HepG2 (cell line): Measurements from ENCODE around the gene KCNH1. TPM values are rescaled to one million over a fixed set of nuclear protein-coding genes. Genes with fewer than 3 reads are reported as not detected.

Source experiments
- ATAC-seq: fragments of 200-7000 bp; cut with Tn5 transposase; 3 replicates; pipeline ENCODE4 v1.9.1; 2020; ENCODE audit warnings: mild to moderate bottlenecking, moderate library complexity
- BruUV-seq: library from RNA; stranded (reverse); fragments of 400-500 nt; replicated peaks from 2 replicates; lab custom pipeline; 2021; lab: Mats Ljungman, UMichigan
- CTCF ChIA-PET: fragments of 300-600 bp; formaldehyde crosslinking; extraction: SDS; loops from one replicate; lab custom pipeline; 2021; ENCODE audit warnings: low total read pairs, inconsistent platforms, low intra/inter-chr PET ratio; lab: Yijun Ruan, JAX
- POLR2A ChIA-PET: fragments of 350-600 bp; sonication (Branson Sonifier 250); formaldehyde crosslinking; loops from one replicate; lab custom pipeline; 2020; ENCODE audit warnings: antibody characterized with exemption, inconsistent platforms; lab: Yijun Ruan, JAX
- DNase-seq: peaks from one replicate; pipeline ENCODE4 v3.0.0-alpha.2; 2015; ENCODE audit warnings: low spot score
- FAIRE-seq: peaks from 3 replicates; lab custom pipeline; 2011; peaks lifted over from hg19 to GRCh38; lab: Jason Lieb, UNC
- H2AFZ ChIP-seq: one replicate; pipeline ENCODE4 v1.6.1; 2011; ENCODE audit warnings: low read length, inconsistent platforms
- H3K27ac ChIP-seq: fragments of 300-600 bp; 3 replicates; pipeline ENCODE4 v1.8.0; 2011; ENCODE audit warnings: mixed run types, mild to moderate bottlenecking, mixed read lengths, low read length, inconsistent platforms; ENCODE audit not compliant: insufficient read depth; ENCODE audit errors: extremely low read length
- H3K27me3 ChIP-seq, 2 experiments: fragments of 200-600 bp in 1 of 2; 2 replicates in 1 of 2; 3 replicates in 1 of 2; pipeline versions ENCODE4 v1.6.0 to v1.8.0; 2011; ENCODE audit warnings: low read length in 2 of 2, mild to moderate bottlenecking in 2 of 2, moderate library complexity in 2 of 2, inconsistent platforms in 1 of 2; ENCODE audit not compliant: insufficient read depth in 2 of 2, control insufficient read depth in 1 of 2
- H3K36me3 ChIP-seq, 2 experiments: fragments of 200-600 bp in 1 of 2; replicated peaks in 1 of 2; 2 replicates in 1 of 2; 3 replicates in 1 of 2; pipeline versions ENCODE4 v1.5.1 to v1.8.0; 2011; ENCODE audit warnings: low read length in 2 of 2, inconsistent platforms in 1 of 2; ENCODE audit not compliant: insufficient read depth in 2 of 2, control insufficient read depth in 1 of 2
- H3K4me1 ChIP-seq: 2 replicates; pipeline ENCODE4 v1.5.1; 2012; ENCODE audit warnings: low read length, inconsistent platforms; ENCODE audit not compliant: insufficient read depth
- H3K4me2 ChIP-seq: 2 replicates; pipeline ENCODE4 v1.6.0; 2011; ENCODE audit warnings: low read depth, low read length, inconsistent platforms
- H3K4me3 ChIP-seq, 3 experiments: fragments of 200-600 bp in 1 of 3; sonication (generic), shearing (Covaris generic) in 1 of 3; replicated peaks in 1 of 3; 2 replicates each; pipeline ENCODE4 v1.5.1; 2011 to 2016; ENCODE audit warnings: low read length in 3 of 3, inconsistent platforms in 2 of 3, low read depth in 2 of 3, mild to moderate bottlenecking in 2 of 3, control low read depth in 1 of 3, mixed read lengths in 1 of 3; ENCODE audit not compliant: insufficient read depth in 1 of 3
- H3K79me2 ChIP-seq: one replicate; pipeline ENCODE4 v1.6.1; 2011; ENCODE audit warnings: low read length, inconsistent platforms; ENCODE audit not compliant: insufficient read depth
- H3K9ac ChIP-seq: 2 replicates; pipeline ENCODE4 v1.6.0; 2011; ENCODE audit warnings: mild to moderate bottlenecking, low read depth, low read length, inconsistent platforms; ENCODE audit not compliant: insufficient read depth
- H3K9me3 ChIP-seq: 2 replicates; pipeline ENCODE4 v1.5.1; 2012; ENCODE audit warnings: mild to moderate bottlenecking, low read length
- H4K20me1 ChIP-seq: 2 replicates; pipeline ENCODE4 v1.6.0; 2011; ENCODE audit warnings: inconsistent platforms, mild to moderate bottlenecking, low read length, moderate library complexity; ENCODE audit not compliant: insufficient read depth
- ARID5B ChIP-seq: IDR thresholded peaks from 2 replicates; pipeline ENCODE4 v1.4.0; 2020; ENCODE audit warnings: mild to moderate bottlenecking, missing genetic modification reagents
- ATF7 ChIP-seq, 2 experiments: fragments of 450-650 bp in 1 of 2; sonication (generic) in 1 of 2; formaldehyde crosslinking in 1 of 2; IDR thresholded peaks; 2 replicates each; pipeline versions ENCODE4 v1.4.0 to v1.6.1; 2016 to 2020; ENCODE audit warnings: antibody characterized with exemption in 1 of 2, mild to moderate bottlenecking in 1 of 2, missing genetic modification reagents in 1 of 2
- CHD4 ChIP-seq: fragments of 200-600 bp; sonication (generic); IDR thresholded peaks from 2 replicates; pipeline ENCODE4 v1.7.0; 2017; ENCODE audit warnings: mild to moderate bottlenecking, low read length, borderline replicate concordance
- HOXA7 ChIP-seq: sonication (generic); formaldehyde crosslinking; IDR thresholded peaks from 2 replicates; pipeline ENCODE4 v1.8.1; 2022; ENCODE audit warnings: mild to moderate bottlenecking, missing genetic modification reagents, moderate library complexity
- JUNB ChIP-seq: sonication (generic); formaldehyde crosslinking; IDR thresholded peaks from 2 replicates; pipeline ENCODE4 v1.8.0; 2022; ENCODE audit warnings: missing genetic modification reagents, mild to moderate bottlenecking, borderline replicate concordance
- MAFF ChIP-seq: IDR thresholded peaks from 2 replicates; pipeline ENCODE4 v1.6.1; 2011; ENCODE audit warnings: low read depth, low read length, improper control_type of control experiment
- MAFK ChIP-seq, 2 experiments: IDR thresholded peaks in 1 of 2; conservative IDR thresholded peaks in 1 of 2; 2 replicates each; pipeline ENCODE4 v1.6.1; 2011; ENCODE audit warnings: improper control_type of control experiment in 2 of 2, low read length in 2 of 2
- MYNN ChIP-seq: sonication (generic); formaldehyde crosslinking; IDR thresholded peaks from 2 replicates; pipeline ENCODE4 v1.4.0; 2020; ENCODE audit warnings: mild to moderate bottlenecking, low read depth, missing genetic modification reagents
- RNF2 ChIP-seq: fragments of 450-650 bp; conservative IDR thresholded peaks from 2 replicates; pipeline ENCODE4 v1.6.1; 2016; ENCODE audit warnings: low read depth
- RNF219 ChIP-seq: sonication (generic); formaldehyde crosslinking; IDR thresholded peaks from 2 replicates; pipeline ENCODE4 v1.5.0; 2020; ENCODE audit warnings: mild to moderate bottlenecking, missing genetic modification reagents
- SRSF4 ChIP-seq: fragments of 200-400 bp; formaldehyde crosslinking; IDR thresholded peaks from one replicate; pipeline ENCODE4 v1.6.1; 2018; ENCODE audit warnings: mild to moderate bottlenecking, low read depth, low read length, moderate library complexity; ENCODE audit not compliant: poor library complexity, severe bottlenecking
- WGBS: methylation state at CpG from one replicate; pipeline ENCODE4 v1.1.6; 2017; ENCODE audit warnings: low lambda C conversion rate; 5-methylcytosine and 5-hydroxymethylcytosine counted together
- in situ Hi-C: cut with HindIII; loops from 2 replicates; pipeline ENCODE4 v1.10.0; 2017; ENCODE audit warnings: low pct_unique_long_range_greater_than_20kb; ENCODE audit not compliant: extremely low pct_ligation_motif_present
- intact Hi-C: fragments of 100-400 bp; cut with micrococcal nuclease; formaldehyde crosslinking; loops from one replicate; pipeline ENCODE4 v1.10.0; 2022; ENCODE audit not compliant: unreplicated experiment
- polyA plus RNA-seq, 8 experiments: library from polyadenylated mRNA; depleted of rRNA in 3 of 8; stranded (reverse) in 7 of 8; unstranded in 1 of 8; fragments of >200 nt; fragmentation: Illumina TruSeq in 4 of 8; extraction: Trizol in 4 of 8; gene quantifications; 2 replicates each; pipeline versions ENCODE4 v1.2.1 to v1.2.3, GENCODE V29; 2011 to 2016; ENCODE audit warnings: low read depth in 4 of 8, missing spikeins in 1 of 8, mixed read lengths in 1 of 8; ENCODE audit not compliant: insufficient read depth in 1 of 8
- total RNA-seq, 5 experiments: library from RNA; depleted of rRNA; stranded (reverse); fragments of >200 nt; fragmentation: Illumina TruSeq; extraction: Trizol; gene quantifications; 2 replicates each; pipeline ENCODE4 v1.2.3, GENCODE V29; 2016; ENCODE audit warnings: low read depth in 1 of 5

The KCNH1 gene
- total and polyA plus RNA-seq, 2 of the 13 experiments (the other 11 are each of a cell fraction or from before 2014, with no cell fraction given) = not detected

- H3K27ac ChIP-seq = no peak overlapping the region
- ATAC-seq = no peak
- TF ChIP-seq RNF2 = no peak
- TF ChIP-seq ATF7 (IDR thresholded peaks at IDR 0.05) = 0 out of 2 replicates have a peak, but pooled peaks have one; percentile 4
- no peak for TF ChIP-seq ATF7 (CRISPR knock-in tag; IDR thresholded peaks at IDR 0.05)
- TF ChIP-seq CHD4 = no peak
- peak; percentile 74 to 87 for TF ChIP-seq MAFK (conservative IDR thresholded peaks at IDR 0.05 in 1 of 2, IDR thresholded peaks at IDR 0.05 in 1 of 2; ENCODE audit: low read length in 2 of 2)
- no peak for TF ChIP-seq MYNN (CRISPR knock-in tag)
- TF ChIP-seq MAFF = peak; percentile 81
- TF ChIP-seq SRSF4 = no peak
- ChIA-PET POLR2A (no interaction called here), CTCF (no interaction called here)
- BruUV-seq = no TSS peak
- WGBS = 70% methylated on average over 6 of the region's 6 CpGs
- H3K9me3 ChIP-seq = no peaks in the 10 kb centered on the region
- no peaks in the 10 kb centered on the region for H4K20me1 ChIP-seq
- peaks cover 38% of the 10 kb centered on the region for H3K4me1 ChIP-seq
- no peak for DNase-seq
- H3K9ac ChIP-seq = no peak overlapping the region
- H2AFZ ChIP-seq = no peak overlapping the region
- in situ Hi-C loops (no loop called here), intact Hi-C loops (no loop called here)
- no peak for FAIRE-seq
- no peaks in the 10 kb centered on the region for H3K36me3 ChIP-seq
- no peaks in the 10 kb centered on the region for H3K79me2 ChIP-seq
- H3K27me3 ChIP-seq = no peaks in the 10 kb centered on the region
- no peak overlapping the region for H3K4me2 ChIP-seq
- H3K4me3 ChIP-seq = no peak overlapping the region
Measured at GRCh38 chr1:210647406-210648333, 486.3 kb downstream of the KCNH1 start.

GRCh38 chr1:210646258-210646616, 487.7 kb downstream of the KCNH1 start:
- H3K9me3 ChIP-seq = no peaks in the 10 kb centered on the region
- DNase-seq (no peak), ATAC-seq (peak; percentile 56), FAIRE-seq (no peak)
- H3K27ac ChIP-seq = peak overlapping the region; percentile 21
- no peaks in the 10 kb centered on the region for H4K20me1 ChIP-seq
- H3K9ac ChIP-seq = no peak overlapping the region
- no TSS peak for BruUV-seq
- peaks cover 38% of the 10 kb centered on the region for H3K4me1 ChIP-seq
- ChIA-PET CTCF (no interaction called here), POLR2A (no interaction called here)
- no peak overlapping the region for H2AFZ ChIP-seq
- in situ Hi-C loops = no loop called here
- H3K27me3 ChIP-seq = no peaks in the 10 kb centered on the region
- 14% methylated on average over 2 of the region's 2 CpGs for WGBS
- no peaks in the 10 kb centered on the region for H3K36me3 ChIP-seq
- no peak overlapping the region for H3K4me3 ChIP-seq
- H3K4me2 ChIP-seq = peak overlapping the region; percentile 49; the same call in 1 of the 2 replicates
- intact Hi-C loops = no loop called here
- H3K79me2 ChIP-seq = no peaks in the 10 kb centered on the region
- TF ChIP-seq JUNB (CRISPR knock-in tag) (no peak), HOXA7 (CRISPR knock-in tag) (no peak), ARID5B (CRISPR knock-in tag) (0 out of 2 replicates have a peak, but pooled peaks have one; percentile 2), RNF219 (CRISPR knock-in tag) (no peak)
